ENCODE measurements around the gene CHIT1.

Gene CHIT1

DNA sequence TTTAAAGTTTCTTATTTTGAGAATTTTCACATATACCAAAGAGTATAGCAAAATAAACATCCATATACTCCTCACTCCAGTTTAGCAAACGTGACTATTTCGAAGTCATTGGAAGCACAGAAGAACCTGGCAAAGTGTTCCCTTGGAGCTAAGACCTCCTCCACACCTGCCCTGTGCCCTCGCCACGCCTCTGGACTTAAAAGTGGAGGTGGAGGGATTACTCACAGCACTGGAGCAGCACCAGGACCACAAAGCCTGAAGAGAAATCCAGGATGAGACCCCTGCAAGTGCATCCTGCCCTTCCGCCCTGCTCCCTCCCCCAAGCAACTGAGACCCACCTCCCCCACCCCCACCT, 43.4 kb downstream of the CHIT1 start:
- Mint-ChIP-seq H3K27ac (no peak overlapping the region), H3K27me3 (peaks cover 12% of the 10 kb centered on the region), H3K36me3 (no peaks in the 10 kb centered on the region)

GRCh38 chr1:203185585-203185984, 43.9 kb downstream of the CHIT1 start:
- peaks cover 7% of the 10 kb centered on the region for H3K4me1 Mint-ChIP-seq
- ATAC-seq (ENCODE audit: low read depth) (no peak), DNase-seq (ENCODE audit: low spot score in 2 of 2) (no peak)
- no peaks in the 10 kb centered on the region for H3K9me3 Mint-ChIP-seq
- H3K36me3 Mint-ChIP-seq, result no peaks in the 10 kb centered on the region
- H3K27ac Mint-ChIP-seq, result no peak overlapping the region
- peaks cover 14% of the 10 kb centered on the region for H3K27me3 Mint-ChIP-seq
- H3K4me3 Mint-ChIP-seq, result no peak overlapping the region

More for the DNA sequence above, 43.4 kb downstream of the CHIT1 start:
- Mint-ChIP-seq H3K4me3 (no peak overlapping the region), H3K9me3 (no peaks in the 10 kb centered on the region), H3K4me1 (peaks cover 3% of the 10 kb centered on the region)
- DNase-seq (ENCODE audit: low spot score in 2 of 2), result no peak
- no peak for ATAC-seq (ENCODE audit: low read depth)

DNA sequence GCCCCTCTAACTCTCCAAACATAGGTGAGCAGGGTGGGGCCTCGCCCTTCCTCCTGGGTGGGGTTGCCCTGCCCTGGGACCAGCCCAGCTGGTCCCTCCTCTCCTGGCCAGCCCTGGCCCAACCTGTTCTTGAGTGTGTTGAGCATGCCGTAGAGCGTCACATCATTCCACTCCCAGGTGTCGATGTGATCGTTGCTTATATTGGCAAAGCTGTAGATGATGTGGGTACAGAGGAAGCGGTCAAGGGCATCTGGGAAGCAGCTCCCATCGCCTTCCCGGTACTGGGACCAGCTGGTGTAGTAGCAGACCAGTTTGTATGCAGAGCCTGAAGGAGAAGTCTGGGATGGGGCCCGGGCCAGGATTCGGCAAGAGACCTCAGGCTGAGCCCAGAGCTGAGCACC, 44.4 kb downstream of the CHIT1 start:
- ATAC-seq (ENCODE audit: low read depth) (no peak), DNase-seq (ENCODE audit: low spot score in 2 of 2) (no peak)
- Mint-ChIP-seq H3K27ac (no peak overlapping the region), H3K36me3 (no peaks in the 10 kb centered on the region), H3K4me3 (no peak overlapping the region), H3K9me3 (no peaks in the 10 kb centered on the region), H3K27me3 (peaks cover 15% of the 10 kb centered on the region), H3K4me1 (peaks cover 7% of the 10 kb centered on the region)

DNA sequence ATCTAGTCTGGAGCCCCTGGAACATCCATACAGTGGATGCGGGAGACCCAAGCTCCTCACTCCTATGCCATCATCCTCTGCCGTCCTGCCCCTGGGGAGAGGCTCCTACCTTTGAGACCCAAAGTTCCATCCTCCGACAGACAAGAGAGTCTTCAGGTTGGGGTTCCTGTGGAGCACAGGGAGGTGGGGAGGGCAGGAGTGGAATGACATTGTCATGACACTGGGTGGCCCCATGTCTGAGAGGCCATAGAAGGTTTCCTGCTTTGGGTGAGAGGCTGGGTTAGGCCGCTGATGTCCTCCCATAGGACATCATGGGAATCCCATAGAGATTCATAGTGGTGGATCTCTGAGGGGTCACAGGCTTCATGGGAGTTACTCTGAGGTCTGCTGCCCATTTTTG, 45.0 kb downstream of the CHIT1 start:
- ATAC-seq (ENCODE audit: low read depth), result no peak
- Mint-ChIP-seq H3K27me3 (peaks cover 13% of the 10 kb centered on the region), H3K36me3 (no peaks in the 10 kb centered on the region)

DNA sequence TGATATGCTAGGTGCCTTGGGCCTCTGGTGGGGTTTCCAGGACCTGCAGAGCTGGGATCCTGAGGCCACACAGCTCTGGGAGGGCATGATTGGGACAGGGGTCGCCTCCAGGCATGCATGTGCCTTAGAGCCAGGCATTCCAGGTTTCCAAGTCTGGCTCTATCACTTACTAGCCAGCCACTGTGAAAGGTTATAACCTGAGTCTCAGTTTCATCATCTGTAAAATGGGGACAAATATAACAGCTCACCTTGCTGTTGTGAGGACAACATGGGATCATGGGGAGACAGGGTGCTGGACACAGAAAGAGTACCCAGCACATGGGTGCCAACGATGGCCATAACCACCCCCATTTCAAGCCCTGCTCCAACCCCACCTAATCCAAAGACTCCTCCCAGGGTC, 45.6 kb downstream of the CHIT1 start:
- DNase-seq (ENCODE audit: low spot score in 2 of 2) (no peak), ATAC-seq (ENCODE audit: low read depth) (no peak)
- no peaks in the 10 kb centered on the region for H3K36me3 Mint-ChIP-seq
- peaks cover 17% of the 10 kb centered on the region for H3K27me3 Mint-ChIP-seq
- H3K4me3 Mint-ChIP-seq, result no peak overlapping the region
- H3K4me1 Mint-ChIP-seq, result peaks cover 7% of the 10 kb centered on the region
- no peaks in the 10 kb centered on the region for H3K9me3 Mint-ChIP-seq
- H3K27ac Mint-ChIP-seq, result no peak overlapping the region

More for the DNA sequence above, 45.0 kb downstream of the CHIT1 start:
- H3K9me3 Mint-ChIP-seq, result no peaks in the 10 kb centered on the region
- H3K27ac Mint-ChIP-seq, result no peak overlapping the region
- H3K4me1 Mint-ChIP-seq, result peaks cover 7% of the 10 kb centered on the region
- DNase-seq (ENCODE audit: low spot score in 2 of 2), result no peak
- no peak overlapping the region for H3K4me3 Mint-ChIP-seq

DNA sequence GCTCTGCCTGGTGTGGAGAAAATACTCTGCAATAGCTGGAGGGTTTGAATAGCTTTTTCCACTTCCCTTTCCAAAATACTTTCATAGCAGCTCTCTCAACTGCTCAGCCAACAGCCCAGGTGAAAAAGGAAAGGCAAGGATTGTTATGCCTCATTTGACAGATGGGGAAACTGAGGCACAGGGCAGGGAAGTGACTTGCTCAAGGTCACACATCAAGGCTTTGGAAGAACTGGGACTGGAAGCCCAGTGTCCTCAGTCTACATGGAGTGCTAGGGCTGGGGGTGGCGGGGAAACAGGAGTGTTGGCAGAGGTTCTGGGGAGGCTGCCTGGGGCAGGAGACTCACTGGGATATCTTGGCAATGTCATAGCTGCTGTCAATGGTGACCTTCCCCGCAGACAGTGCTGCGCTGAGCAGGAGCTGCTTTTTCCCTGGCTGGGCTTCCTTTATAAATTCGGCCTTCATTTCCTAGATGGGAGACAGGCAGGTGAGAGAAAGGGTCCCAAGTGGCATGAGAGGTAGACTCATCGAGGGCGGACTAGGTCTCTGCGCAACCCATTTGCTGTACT, 47.0 kb downstream of the CHIT1 start:
- ATAC-seq (ENCODE audit: low read depth) (no peak), DNase-seq (ENCODE audit: low spot score in 2 of 2) (no peak)
- Mint-ChIP-seq H3K27ac (no peak overlapping the region), H3K27me3 (peaks cover 24% of the 10 kb centered on the region), H3K9me3 (no peaks in the 10 kb centered on the region), H3K36me3 (no peaks in the 10 kb centered on the region), H3K4me3 (no peak overlapping the region), H3K4me1 (peaks cover 7% of the 10 kb centered on the region)

- DNase-seq (ENCODE audit: low spot score in 2 of 2) (no peak), ATAC-seq (ENCODE audit: low read depth) (no peak)
- Mint-ChIP-seq H3K36me3 (no peaks in the 10 kb centered on the region), H3K4me3 (no peak overlapping the region), H3K27me3 (peaks cover 23% of the 10 kb centered on the region), H3K27ac (no peak overlapping the region), H3K4me1 (peaks cover 7% of the 10 kb centered on the region), H3K9me3 (no peaks in the 10 kb centered on the region)
Observed at GRCh38 chr1:203181586-203182386, 47.7 kb downstream of the CHIT1 start.

DNA sequence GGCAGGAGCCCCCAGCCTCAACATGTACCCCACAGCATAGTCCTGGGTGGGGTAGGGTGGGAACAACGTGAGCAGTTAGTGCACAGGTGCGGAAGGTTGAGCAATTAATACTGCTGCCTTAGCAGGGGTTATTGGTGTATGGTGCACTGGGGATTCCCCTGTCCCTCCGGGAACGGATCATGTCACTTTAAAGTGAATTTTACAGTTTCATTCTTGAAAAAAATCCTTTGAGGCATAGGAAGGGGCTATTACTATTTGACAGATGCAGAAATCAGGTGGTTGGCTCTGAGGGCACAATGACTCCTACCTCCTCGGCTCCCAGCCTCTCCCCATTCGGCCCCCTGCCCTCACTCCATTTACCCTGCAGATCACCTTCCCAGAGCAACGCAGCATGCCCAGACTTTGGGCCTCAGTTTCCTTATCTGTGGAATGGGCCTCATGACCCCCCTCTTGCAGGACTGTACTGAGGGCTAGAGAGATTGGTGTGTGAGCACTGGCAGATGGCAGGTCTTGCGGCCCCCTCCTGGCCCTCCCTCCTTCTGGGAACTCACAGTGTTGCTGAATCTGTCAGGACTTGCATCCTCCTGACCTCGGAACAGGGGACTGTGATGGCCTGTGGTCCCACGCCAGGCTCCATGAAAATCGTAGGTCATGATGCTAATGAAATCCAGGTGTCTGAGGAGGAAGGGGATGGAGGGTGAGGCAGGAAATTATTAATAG, 48.7 kb downstream of the CHIT1 start:
- DNase-seq (ENCODE audit: low spot score in 2 of 2) (no peak), ATAC-seq (ENCODE audit: low read depth) (no peak)
- Mint-ChIP-seq H3K4me1 (peaks cover 4% of the 10 kb centered on the region), H3K4me3 (no peak overlapping the region), H3K27me3 (peaks cover 21% of the 10 kb centered on the region), H3K9me3 (no peaks in the 10 kb centered on the region), H3K27ac (no peak overlapping the region), H3K36me3 (no peaks in the 10 kb centered on the region)

DNA sequence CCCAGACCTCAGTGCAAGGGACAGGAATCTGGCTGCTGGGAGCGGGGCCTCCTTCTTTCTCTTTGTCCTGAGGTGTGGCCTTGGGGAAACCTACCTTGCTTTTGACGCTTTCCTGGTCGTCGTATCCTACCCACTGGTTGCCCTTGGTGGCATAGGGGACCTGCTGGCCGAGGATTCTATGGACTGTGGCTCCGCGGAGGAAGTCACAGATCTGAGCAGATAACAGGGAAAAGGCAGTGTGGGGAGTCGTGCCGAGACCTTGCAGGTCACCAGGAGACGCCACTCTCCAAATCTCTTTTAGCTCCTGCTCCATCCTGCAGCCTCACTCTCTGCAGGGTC, 49.8 kb downstream of the CHIT1 start:
- H3K27me3 Mint-ChIP-seq, result peaks cover 24% of the 10 kb centered on the region
- DNase-seq (ENCODE audit: low spot score in 2 of 2) (no peak), ATAC-seq (ENCODE audit: low read depth) (no peak)
- peaks cover 4% of the 10 kb centered on the region for H3K4me1 Mint-ChIP-seq
- no peaks in the 10 kb centered on the region for H3K36me3 Mint-ChIP-seq
- H3K9me3 Mint-ChIP-seq, result no peaks in the 10 kb centered on the region
- H3K4me3 Mint-ChIP-seq, result no peak overlapping the region
- H3K27ac Mint-ChIP-seq, result no peak overlapping the region

- H3K4me1 Mint-ChIP-seq, result peaks cover 4% of the 10 kb centered on the region
- peaks cover 24% of the 10 kb centered on the region for H3K27me3 Mint-ChIP-seq
- DNase-seq (ENCODE audit: low spot score in 2 of 2) (no peak), ATAC-seq (ENCODE audit: low read depth) (no peak)
- no peaks in the 10 kb centered on the region for H3K9me3 Mint-ChIP-seq
- no peak overlapping the region for H3K4me3 Mint-ChIP-seq
- no peaks in the 10 kb centered on the region for H3K36me3 Mint-ChIP-seq
- H3K27ac Mint-ChIP-seq, result no peak overlapping the region
Observed at GRCh38 chr1:203178821-203179666, 50.4 kb downstream of the CHIT1 start.

DNA sequence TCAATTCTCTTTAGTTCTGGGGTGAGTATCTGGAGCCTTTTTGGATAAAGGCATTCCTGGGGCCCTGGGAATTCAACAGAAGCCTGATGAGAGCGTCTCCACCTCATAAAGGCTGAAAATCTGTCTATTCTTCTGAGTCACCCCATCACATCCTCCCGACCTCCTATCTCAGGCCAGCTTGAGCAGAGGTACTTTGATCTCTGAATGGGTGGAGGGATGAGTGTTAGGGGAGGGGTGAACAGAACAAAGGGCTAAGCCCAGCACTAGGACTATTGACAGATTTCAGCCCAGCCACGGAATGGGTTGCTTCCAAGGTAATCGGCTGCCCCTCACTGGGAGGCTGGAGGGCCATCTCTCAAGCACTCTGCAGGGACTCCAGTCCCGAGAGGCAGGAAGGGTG, 51.4 kb downstream of the CHIT1 start:
- DNase-seq (ENCODE audit: low spot score in 2 of 2) (no peak), ATAC-seq (ENCODE audit: low read depth) (no peak)
- Mint-ChIP-seq H3K27me3 (peaks cover 26% of the 10 kb centered on the region), H3K9me3 (no peaks in the 10 kb centered on the region), H3K4me3 (no peak overlapping the region), H3K27ac (no peak overlapping the region), H3K4me1 (peaks cover 6% of the 10 kb centered on the region), H3K36me3 (no peaks in the 10 kb centered on the region)

- Mint-ChIP-seq H3K27ac (no peak overlapping the region), H3K9me3 (no peaks in the 10 kb centered on the region), H3K36me3 (no peaks in the 10 kb centered on the region), H3K4me3 (no peak overlapping the region), H3K4me1 (peaks cover 6% of the 10 kb centered on the region), H3K27me3 (peaks cover 26% of the 10 kb centered on the region)
- DNase-seq (ENCODE audit: low spot score in 2 of 2) (no peak), ATAC-seq (ENCODE audit: low read depth) (no peak)
Observed at GRCh38 chr1:203177470-203178039, 51.9 kb downstream of the CHIT1 start.

GRCh38 chr1:203177036-203177405, 52.5 kb downstream of the CHIT1 start:
- Mint-ChIP-seq H3K27ac (no peak overlapping the region), H3K4me3 (no peak overlapping the region), H3K27me3 (peaks cover 25% of the 10 kb centered on the region), H3K4me1 (peaks cover 6% of the 10 kb centered on the region), H3K9me3 (no peaks in the 10 kb centered on the region), H3K36me3 (no peaks in the 10 kb centered on the region)
- ATAC-seq (ENCODE audit: low read depth) (no peak), DNase-seq (ENCODE audit: low spot score in 2 of 2) (no peak)

Data from memory B cell (primary cell).